Neural cell (in vitro differentiated cells): ENCODE measurements around the gene CADM1.

Experiments used
- CTCF ChIP-seq: fragments of 450-650 bp; IDR thresholded peaks from 2 replicates; pipeline ENCODE4 v1.5.1; 2014; ENCODE audit warnings: antibody characterized with exemption, mild to moderate bottlenecking, moderate library complexity; ENCODE audit not compliant: poor library complexity, severe bottlenecking
- EP300 ChIP-seq: fragments of 450-650 bp; conservative IDR thresholded peaks from 2 replicates; pipeline ENCODE4 v1.6.1; 2014; ENCODE audit warnings: antibody characterized with exemption, mild to moderate bottlenecking, moderate library complexity; ENCODE audit not compliant: poor library complexity, severe bottlenecking
- MXI1 ChIP-seq: fragments of 450-650 bp; conservative IDR thresholded peaks from 2 replicates; pipeline ENCODE4 v1.6.1; 2014; ENCODE audit warnings: antibody characterized with exemption, mild to moderate bottlenecking; ENCODE audit not compliant: poor library complexity, severe bottlenecking
- RAD21 ChIP-seq: fragments of 450-650 bp; conservative IDR thresholded peaks from 2 replicates; pipeline ENCODE4 v1.6.1; 2014; ENCODE audit warnings: antibody characterized with exemption, mild to moderate bottlenecking, moderate library complexity
- REST ChIP-seq: IDR thresholded peaks from 2 replicates; pipeline ENCODE4 v1.6.1; 2012; ENCODE audit warnings: borderline replicate concordance

GRCh38 chr11:115398333-115399080 is 105.7 kb downstream of the CADM1 start:
- TF ChIP-seq CTCF (no peak), REST (no peak), EP300 (no peak), MXI1 (no peak), RAD21 (no peak)
